HUDEP-2 (cell line): ENCODE results near the gene ATP2B2.

Experiments used
- DNase-seq, 76 experiments: peaks; one replicate each; lab custom pipeline; 2025; ENCODE audit not compliant: unreplicated experiment in 76 of 76; lab: John Stamatoyannopoulos, UW

ATP2B2 gene

DNA sequence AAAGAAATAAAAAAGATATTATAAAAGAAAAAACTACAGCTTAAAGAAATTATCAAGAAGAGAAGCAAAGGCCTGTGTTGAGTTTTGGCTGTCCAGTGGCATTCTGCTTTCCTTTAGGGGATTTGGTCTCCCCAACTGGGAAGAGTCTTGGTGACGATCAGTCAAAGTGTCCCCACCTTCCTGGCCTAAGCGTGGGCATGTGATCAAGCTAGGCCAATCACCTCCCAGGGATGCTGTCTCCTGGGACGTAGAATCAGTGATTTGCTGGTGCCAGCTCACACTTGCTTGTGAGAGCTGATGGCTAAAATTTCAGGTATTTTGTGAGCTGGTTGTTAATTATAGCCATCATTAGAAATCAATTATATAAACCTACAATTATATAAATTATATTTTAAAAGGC is 69.5 kb downstream of the ATP2B2 start:
- no peak for DNase-seq

DNA sequence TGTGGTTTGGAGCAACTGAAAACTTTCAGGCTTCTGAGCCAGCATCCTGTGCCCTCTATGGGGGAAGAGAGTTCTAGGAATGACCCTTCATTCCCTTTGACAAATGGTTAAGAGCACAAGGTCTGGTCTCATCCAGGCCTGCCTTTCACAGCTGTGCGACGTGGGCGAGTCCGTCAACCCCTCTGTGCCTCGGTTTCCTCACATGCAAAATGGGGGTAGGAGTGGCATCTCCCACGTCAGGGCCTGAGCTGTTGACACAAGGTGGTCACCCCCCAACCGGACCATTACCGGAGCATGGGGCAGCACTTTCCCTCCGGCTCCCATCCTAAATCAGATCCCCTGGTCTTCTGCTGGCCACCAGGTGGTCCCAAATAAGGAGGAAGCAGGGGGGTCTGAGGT is 70.4 kb downstream of the ATP2B2 start:
- no peak for DNase-seq

DNA sequence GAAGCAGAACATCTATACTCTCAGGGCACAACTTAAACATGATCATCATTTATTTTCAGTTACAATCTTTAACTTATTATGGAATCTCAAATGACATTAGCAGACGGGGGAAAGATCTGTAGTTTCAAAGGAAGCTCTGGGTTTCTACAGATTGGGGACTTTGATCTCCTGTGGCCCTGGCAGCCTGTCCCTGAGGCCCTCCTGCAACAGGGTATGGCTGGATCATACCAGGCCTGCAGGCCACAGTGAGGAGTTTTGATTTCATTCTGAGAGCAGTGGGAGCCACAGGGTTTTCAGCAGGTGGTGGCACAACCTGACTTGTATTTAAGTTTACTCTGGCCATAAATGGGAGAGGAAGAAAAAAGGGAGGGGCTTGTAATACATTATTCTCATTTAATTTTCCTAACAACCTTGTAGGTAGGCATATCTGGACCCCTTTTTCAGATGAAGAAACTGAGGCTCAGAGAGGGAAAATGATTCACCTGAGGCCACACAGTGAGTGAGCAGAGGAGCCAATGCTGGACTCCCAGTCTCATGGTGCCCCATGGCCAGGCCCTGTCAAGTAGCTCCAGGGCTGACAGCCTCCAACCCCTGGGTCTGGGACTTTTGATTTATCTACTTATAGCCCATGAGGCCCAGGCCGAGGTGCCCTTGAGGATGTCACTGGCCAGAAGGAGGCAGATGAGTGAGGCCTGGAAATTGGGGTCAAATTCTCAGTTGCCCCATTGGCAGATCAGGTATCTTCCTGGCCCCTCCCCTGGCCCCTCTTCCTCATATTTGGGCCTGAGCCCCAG is 71.0 kb downstream of the ATP2B2 start:
- DNase-seq: no peak

DNA sequence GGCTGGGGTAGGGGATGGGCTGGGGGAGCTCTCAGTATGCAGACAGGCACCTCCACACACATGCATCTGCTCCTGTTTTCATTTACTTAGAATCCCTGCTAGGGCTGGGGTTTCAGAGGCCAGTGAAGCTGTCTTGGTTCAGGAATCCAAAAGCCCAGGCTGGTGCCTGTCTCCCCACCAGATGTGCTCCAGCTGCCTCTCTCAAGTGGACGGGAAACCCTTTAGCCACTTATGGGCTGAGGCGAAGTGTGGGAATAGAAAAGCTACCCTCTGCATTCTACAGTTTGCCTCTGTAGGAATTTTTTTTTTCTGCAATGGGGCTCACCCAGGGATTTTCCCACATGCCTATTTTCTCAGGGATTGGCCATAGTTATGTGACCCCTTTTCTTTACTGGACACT is 72.5 kb downstream of the ATP2B2 start:
- DNase-seq: no peak

DNA sequence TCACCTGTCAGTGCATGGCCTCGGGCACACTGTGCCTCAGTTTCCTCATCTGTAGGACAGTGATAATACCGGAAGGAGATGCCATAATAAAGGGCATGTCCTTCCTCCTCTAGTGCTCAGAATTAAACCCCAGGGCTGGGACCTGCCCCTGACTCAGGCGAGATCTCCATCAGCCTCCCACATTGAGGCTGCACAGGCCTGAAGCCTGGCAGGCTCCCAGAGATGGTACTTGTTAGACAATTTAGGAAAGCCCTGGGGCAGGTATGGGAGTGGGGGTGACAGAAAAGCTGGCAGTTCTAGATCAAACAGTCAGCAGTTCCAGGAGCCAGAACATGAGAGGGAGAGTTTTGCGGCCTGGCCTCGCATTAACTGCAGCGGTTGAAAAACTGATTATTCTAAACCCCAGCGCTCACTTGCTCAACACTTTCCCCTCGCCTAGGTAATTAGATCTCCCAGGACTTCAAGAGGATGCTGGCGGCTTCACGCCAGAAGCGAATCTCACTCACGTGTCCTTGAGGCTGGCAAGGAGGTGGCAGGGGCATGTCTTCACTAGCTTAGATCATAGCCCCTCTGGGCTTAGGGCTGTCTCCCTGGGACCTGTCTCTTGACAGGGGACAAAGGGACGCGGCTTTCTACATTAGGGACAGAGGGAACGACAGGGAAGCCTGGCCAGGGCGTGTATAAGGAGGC is 73.1 kb downstream of the ATP2B2 start:
- DNase-seq: no peak

DNA sequence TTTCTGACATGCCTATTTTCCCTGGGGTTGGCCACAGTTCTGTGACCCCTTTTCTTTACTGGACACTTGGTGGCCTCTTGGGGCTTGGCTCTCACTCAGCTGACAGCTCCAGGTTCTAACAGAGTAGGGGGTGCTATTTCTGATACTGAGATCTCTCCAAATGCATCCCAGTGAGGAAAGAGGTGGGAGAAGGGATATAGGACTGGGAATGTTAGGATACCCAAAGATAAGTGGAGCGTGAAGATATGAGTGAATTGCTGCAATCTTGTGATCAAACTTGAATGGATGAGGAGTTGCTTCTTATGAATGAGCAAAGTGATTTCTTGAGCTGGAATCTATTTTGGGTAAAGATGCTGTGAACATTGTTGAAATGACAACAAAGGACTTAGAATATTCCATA is 74.6 kb downstream of the ATP2B2 start:
- DNase-seq: no peak

DNA sequence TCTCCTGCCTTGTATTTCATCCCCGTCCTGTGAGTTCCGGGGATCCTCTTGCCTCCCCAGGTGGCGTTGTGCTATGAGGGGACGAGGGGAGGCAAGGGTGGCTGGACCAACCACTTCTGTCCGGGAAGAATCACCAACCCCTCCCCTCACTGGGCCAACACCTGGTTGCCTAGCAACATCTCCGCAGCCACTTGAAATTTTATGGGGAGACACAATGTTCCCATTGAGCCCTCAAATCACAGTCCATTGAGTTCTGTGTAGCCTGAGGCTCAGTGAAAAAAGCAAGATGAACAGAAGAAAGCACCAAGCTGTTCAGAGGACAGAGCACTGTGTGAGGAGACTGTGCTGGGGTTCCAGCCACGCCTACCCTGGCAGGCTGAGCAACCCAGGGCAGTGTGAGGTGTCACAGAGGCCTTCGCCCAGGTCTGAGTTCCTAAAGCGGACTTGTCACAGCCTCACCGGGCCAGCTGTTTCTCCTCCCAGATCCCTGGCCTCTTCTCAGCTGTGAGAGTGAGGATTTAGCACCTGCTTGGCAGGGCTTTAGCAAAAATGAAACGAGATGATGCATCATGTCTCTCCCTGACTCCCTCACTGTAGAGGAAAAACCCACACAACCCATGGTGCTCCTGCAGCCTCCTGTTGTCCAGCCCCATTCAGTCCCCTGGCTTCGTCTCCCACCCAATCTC is 76.8 kb downstream of the ATP2B2 start:
- DNase-seq: no peak

DNA sequence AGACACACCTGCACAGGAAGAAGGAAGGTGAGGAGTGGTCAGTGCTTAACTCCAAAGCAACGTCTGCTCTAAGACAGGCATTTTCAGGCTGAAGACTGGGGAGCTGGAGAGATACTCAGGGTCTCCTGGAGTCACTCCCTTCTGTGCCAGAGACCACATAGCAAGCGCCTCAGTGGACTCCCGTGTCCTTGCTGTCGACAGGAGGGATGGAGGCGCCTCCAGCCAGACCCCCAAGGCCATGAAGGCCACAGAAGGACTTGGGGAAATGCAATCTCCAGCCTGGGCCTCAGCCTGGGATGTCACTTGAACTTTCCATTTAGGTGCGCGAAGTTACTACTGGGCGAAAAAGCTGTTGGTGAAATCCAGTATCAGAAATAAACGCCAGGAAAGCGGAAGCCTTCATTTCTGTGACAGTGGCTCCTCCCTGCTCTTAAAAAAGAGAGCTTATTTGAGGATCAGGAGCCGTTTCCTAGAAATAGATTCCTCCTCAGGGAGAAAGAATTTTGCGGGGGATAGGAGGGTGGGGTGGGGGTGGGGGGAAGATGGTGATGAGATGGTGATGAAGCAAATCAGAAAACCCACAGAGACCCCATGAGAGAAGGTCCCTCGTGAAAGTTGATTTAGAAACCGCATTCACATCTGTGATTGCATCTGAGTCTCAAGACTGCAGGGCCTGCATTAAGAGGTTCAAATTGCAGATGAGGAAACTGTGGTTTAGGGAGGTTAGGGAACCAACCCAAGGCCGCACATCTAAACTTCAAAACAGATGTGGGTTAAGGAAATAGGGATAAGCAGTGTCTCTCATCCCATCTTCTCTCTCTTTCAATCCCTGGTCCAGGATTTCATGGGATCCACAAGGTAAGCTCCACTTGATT is 78.8 kb downstream of the ATP2B2 start:
- peak in 1 of 76 experiments; percentile 17 for DNase-seq

DNA sequence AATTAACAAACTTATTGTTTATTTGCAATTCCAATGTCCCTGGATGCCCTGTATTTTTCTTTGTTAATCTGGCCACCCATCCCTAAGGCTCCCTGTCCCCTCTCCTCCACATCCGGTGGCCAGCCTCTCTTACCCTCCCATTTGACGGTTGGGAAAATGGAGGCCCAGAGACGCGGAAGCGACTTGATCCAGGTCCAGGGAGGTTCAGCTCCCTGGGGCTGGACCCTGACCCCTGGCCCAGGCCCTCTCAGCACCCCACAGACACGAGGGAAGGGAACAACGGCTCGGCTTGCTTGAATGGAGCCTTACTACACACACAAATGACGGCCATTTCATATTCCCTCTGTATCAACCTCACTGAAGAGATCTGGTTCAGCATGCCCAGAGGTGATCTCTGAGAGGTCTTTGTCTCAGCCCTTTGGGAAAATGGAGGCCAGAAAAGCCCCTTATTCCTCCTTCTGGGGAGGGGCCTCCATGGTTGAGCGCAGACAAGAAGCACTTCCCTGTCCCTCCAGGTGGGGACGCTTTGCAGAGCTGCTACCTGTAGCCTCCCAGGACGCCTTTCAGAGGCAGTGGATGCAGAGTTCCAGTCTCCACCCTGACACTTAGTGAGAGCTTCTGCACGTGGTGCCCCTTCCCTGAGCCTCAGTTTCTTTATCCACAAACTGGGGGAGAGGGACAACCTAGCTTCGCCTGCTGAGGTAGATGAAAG is 82.1 kb downstream of the ATP2B2 start:
- DNase-seq: no peak

DNA sequence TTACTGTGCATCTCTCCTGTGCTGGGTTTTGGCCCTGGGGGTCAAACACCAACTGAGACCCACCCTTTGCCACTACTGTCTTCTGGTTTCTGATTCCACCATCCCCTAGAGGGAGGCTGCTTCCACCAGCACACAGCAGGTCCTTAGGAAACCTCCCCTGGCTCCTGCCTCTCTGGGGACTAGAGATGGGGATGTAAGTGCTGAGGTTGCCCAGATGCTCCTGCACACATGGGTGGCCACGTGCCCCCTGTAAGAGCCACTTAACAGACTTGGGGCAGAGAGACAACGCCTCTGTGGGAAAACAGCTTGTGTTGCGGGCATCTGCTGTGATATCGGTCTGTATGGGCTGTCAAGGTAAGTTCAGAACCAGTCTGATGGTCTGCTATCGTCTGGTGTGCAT is 83.4 kb downstream of the ATP2B2 start:
- DNase-seq: no peak

DNA sequence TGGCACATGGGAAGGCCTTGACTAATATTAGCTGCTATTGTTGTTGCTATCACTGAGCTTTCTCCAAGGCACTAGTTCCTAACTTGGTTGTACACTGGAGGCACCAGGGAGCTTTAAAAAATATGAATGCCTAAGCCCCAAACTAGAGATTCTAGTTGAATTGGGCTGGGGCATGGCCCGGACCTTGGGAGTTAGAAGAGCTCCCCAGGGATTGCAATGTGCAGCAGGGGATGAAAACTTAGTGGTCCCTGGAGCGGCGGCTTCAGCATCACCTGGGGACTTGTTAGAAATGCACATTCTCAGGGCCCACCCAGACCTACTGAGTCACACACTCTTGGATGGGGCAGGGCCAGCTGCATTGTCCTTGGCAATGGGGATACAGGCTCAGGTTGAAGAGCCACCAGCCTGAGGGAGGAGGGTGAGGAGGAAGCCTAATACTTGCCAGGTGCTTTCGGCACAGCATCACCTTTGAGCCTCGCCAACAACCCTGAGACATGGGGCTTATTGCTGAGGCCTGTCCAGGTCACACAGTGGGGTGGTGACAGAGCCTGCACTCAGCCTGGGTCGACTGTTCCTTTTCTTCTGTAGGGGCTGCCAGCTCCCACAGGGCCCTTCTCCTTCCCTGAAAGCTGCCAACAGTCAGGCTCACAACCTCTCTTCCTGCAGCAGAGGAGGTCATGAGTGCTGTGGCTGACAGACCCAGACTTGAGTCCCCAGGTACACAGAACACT is 84.5 kb downstream of the ATP2B2 start:
- DNase-seq: no peak

DNA sequence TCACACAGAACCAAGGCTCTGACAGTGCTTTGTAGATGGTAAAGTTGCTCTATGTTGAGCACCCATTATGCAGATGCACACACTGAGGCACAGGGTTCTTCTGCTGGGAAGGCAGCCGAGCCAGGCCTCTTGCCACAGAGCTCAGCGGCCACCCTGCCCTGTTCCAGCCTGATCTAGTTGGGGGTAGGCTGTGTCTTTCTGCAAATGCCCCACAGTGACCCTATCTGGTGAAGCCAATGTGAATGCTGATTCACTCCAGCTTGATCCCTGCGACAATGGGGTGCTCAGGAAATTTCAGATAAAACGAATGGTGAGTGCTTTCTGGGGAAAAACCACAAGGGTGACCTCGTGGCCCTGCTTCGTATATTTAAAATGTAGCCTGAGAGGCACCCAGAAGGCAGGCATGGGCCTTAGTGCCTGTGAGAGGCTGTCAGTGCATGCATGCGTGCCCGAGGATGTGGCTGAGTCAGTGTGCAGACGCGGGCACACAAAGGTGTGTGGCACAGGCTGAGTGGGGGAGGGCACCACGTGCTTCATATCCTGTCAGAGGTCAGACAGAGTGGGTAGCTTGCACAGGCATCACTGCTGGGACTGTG is 85.7 kb downstream of the ATP2B2 start:
- DNase-seq: no peak

DNA sequence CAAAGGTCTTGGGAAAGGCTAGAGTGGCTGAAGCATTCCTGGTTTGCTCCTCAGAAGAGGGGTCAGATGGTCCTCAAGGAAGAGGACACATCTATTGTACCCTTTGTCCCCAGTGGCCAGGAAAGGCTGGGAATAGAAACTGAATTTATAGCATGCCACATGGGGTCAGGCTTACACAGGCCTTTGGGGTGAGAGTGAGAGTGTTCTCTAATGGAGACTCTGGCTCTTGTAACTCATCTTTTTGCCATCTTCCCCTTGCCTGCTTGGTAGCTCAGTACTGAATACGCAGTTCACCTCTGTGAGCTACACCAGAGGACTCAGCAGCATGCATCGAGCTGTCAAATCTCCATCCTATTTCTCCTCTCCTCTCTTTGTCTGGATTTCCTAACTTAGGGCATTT is 87.5 kb downstream of the ATP2B2 start:
- DNase-seq: peak in 10 of 76 experiments; percentile 2 to 35 (median 13)

DNA sequence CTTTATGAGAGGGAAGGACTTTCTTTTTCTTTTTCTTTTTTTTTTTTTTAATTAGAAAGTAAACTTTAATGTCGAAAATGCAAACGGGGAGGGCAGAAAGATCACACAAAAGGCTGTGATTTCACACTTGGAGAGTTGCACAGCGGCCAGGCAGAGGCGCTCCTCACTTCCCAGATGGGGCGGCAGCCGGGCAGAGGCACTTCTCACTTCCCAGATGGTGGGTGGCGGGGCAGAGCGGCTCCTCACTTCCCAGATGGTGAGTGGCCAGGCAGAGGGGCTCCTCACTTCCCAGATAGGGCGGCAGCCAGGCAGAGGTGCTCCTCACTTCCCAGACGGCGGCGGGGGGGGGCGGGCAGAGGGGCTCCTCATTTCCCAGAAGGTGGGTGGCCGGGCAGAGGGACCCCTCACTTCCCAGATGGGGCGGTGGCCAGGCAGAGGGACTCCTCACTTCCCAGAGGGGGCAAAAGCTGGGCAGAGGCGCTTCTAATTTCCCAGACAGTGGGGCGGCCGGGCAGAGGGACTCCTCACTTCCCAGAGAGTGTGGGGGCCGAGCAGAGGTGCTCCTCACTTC is 88.6 kb downstream of the ATP2B2 start:
- DNase-seq: no peak

DNA sequence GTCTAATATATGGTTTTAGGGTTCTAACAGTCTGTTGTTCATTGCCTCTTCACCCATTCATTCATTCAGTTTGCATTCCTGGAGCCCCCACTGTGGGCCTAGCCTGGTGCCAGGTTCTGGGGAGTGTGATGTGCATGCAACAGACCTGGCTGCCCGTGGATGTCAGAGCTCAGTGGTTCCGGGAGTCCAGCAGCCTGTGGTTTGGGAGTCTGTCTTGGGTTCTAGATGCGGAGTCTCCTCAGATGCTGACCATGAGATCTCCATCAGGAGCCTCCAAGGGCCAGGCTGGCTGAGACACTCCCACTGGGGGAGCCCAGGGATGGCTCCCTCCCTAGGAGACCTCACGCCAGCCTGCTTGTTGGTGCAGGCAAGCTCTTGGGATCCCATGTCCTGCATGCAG is 92.3 kb downstream of the ATP2B2 start:
- no peak for DNase-seq

DNA sequence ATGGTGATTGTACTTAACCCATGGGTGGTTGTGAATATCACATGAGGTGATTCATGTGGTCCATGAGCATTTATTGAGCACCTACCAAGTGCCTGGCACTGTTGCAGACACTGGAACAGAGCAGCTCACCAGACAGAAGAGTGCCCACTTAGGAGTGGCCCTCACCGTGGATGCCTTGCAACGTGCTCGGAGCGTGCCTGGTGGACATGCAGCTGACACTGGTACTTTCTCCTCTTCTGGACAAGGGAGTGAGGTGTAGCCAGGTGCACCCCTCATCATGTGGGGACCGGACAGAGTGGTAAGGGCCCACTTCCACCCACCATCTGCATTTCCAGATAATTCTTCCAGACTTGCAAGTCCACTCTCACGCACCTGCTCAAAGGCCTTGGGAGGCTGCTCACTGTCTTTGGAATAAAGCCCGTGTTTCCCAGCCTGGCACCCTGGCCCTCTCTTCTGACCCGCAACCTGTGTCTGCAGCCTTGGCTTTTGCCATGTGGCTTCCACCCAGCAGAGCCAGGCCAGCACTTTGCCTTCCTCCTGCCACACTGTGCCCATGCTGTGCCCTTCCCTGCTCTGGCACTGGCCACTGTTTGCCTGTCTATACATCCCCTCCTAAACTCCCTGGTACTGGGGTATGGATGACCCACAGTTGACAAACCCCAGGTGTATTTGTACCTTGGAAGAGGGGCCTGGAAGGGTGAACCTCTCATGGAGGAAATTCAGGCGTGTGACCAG is 93.6 kb downstream of the ATP2B2 start:
- no peak for DNase-seq

DNA sequence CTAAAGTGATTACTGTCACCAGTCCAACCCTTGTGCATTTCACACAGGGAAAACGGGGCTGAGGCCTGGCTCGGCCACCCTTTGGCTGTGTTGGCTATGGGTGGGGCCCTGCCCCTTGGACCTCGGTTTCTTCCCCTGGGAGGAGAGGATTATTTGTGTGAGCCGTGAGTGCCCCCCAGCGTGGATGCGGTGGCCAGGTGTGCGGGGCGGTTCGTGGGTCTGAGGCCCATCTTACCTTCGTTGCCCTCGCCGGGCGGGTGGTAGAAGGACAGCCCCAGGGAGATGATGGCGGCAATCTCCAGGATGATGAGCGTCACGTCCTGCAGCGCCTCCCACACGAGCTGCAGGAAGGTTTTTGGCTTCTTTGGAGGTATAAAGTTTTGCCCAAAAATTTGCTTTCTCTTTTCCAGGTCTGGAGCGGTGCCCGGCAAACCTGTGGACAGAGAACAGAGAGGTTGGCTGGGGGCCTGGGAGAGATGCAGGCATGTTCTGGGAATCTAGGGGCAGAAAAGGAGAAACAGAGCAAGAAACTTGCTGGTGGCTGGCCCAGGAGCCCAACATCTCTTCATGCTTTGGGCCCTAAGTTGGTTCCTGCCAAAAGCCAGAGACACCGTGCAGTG is 94.9 kb downstream of the ATP2B2 start:
- DNase-seq: no peak

DNA sequence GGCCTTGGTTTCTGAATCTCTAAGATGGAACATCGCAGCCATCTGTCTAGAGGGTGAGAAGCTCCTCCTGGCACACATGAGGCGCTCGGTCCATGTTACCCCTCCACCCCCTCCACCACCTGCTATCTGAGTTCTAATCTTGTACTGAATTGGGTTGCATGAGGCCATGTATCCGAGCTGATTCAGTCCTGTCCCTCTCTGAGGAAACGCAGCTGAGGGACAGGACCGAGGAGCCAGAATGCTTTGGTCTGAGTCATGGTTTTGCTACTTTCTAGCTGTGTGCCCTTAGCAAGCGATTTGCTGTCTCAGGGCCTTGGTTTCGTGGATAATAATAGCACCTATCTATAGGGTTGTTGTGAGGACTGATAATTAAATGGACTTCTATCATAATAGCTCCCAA is 96.7 kb downstream of the ATP2B2 start:
- no peak for DNase-seq
